Breast epithelium (tissue), 3 donors: ENCODE results near the gene VSIG10L2.

ENCODE experiments used
- CTCF ChIP-seq, 3 donors: fragments of 450-650 bp; IDR thresholded peaks; one replicate each; pipeline ENCODE4 v1.5.1; 2016 to 2017; ENCODE audit warnings: antibody characterized with exemption in 3 of 3, mild to moderate bottlenecking in 3 of 3, moderate library complexity in 3 of 3
- POLR2A ChIP-seq: fragments of 450-650 bp; IDR thresholded peaks from one replicate; pipeline ENCODE4 v1.6.1; 2016; ENCODE audit warnings: antibody characterized with exemption, mild to moderate bottlenecking, moderate library complexity
- POLR2AphosphoS5 ChIP-seq, 3 donors: sonication (generic); formaldehyde crosslinking; IDR thresholded peaks; one replicate each; pipeline ENCODE4 v1.6.1; 2017; ENCODE audit warnings: antibody characterized with exemption in 3 of 3

GRCh38 chr11:125979511-125979910 lies 33.7 kb downstream of the VSIG10L2 start:
- TF ChIP-seq CTCF (IDR thresholded peaks at IDR 0.05) = no peak
- no peak for TF ChIP-seq POLR2AphosphoS5 (IDR thresholded peaks at IDR 0.05)
- TF ChIP-seq POLR2A = no peak
